WTC11 (cell line): ENCODE measurements around the gene STYXL2. TPM values are rescaled to one million over a fixed set of nuclear protein-coding genes. Genes with fewer than 3 reads are reported as not detected.

Experiments used
- ATAC-seq: fragments of 200-7000 bp; cut with Tn5 transposase; 2 replicates; pipeline ENCODE4 v1.10.0; 2021; ENCODE audit warnings: mild to moderate bottlenecking, moderate library complexity
- CTCF ChIA-PET: fragments of 300-600 bp; sonication (Branson Sonifier 250); formaldehyde crosslinking; loops from one replicate; lab custom pipeline; 2021; ENCODE audit warnings: antibody characterized with exemption; lab: Charles Lee
- POLR2A ChIA-PET: fragments of 350-600 bp; sonication (Branson Sonifier 250); formaldehyde crosslinking; loops from one replicate; lab custom pipeline; 2021; ENCODE audit warnings: antibody characterized with exemption; lab: Charles Lee
- DNase-seq: peaks from one replicate; pipeline ENCODE4 v3.0.0; 2021; ENCODE audit warnings: low spot score
- H3K27ac Mint-ChIP-seq: 2 replicates; pipeline ENCODE4 v1.8.0; 2021; ENCODE audit warnings: mixed read lengths
- H3K27me3 Mint-ChIP-seq: 2 replicates; pipeline ENCODE4 v1.8.0; 2021; ENCODE audit warnings: low read depth, mild to moderate bottlenecking, moderate library complexity, mixed read lengths
- H3K36me3 Mint-ChIP-seq: 2 replicates; pipeline ENCODE4 v1.8.0; 2021; ENCODE audit warnings: mixed read lengths
- H3K4me1 Mint-ChIP-seq: 2 replicates; pipeline ENCODE4 v1.8.0; 2022; ENCODE audit warnings: mixed read lengths
- H3K4me3 Mint-ChIP-seq: 2 replicates; pipeline ENCODE4 v1.8.0; 2021; ENCODE audit warnings: mild to moderate bottlenecking, moderate library complexity, mixed read lengths
- H3K9me3 Mint-ChIP-seq: 2 replicates; pipeline ENCODE4 v1.8.0; 2021; ENCODE audit warnings: mixed read lengths
- FOXP1 ChIP-seq: sonication (generic); formaldehyde crosslinking; IDR thresholded peaks from 2 replicates; pipeline ENCODE4 v1.8.0; 2022; ENCODE audit warnings: missing genetic modification reagents, mild to moderate bottlenecking, moderate library complexity, borderline replicate concordance
- HMGA2 ChIP-seq: fragments of 250-450 bp; sonication (Bioruptor Pico); IDR thresholded peaks from 2 replicates; pipeline ENCODE4 v1.4.0; 2021; ENCODE audit warnings: mild to moderate bottlenecking, moderate library complexity
- NFATC4 ChIP-seq: fragments of 250-450 bp; sonication (Bioruptor Pico); IDR thresholded peaks from 2 replicates; pipeline ENCODE4 v1.9.0; 2021; ENCODE audit warnings: mild to moderate bottlenecking
- SMAD3 ChIP-seq: sonication (generic); formaldehyde crosslinking; IDR thresholded peaks from 2 replicates; pipeline ENCODE4 v1.8.0; 2022; ENCODE audit warnings: missing genetic modification reagents, mild to moderate bottlenecking, borderline replicate concordance
- SMAD4 ChIP-seq: sonication (generic); formaldehyde crosslinking; IDR thresholded peaks from 2 replicates; pipeline ENCODE4 v1.8.0; 2022; ENCODE audit warnings: mild to moderate bottlenecking, missing genetic modification reagents
- TCF7 ChIP-seq: sonication (generic); formaldehyde crosslinking; IDR thresholded peaks from 2 replicates; pipeline ENCODE4 v1.8.0; 2022; ENCODE audit warnings: mild to moderate bottlenecking, low read depth, missing genetic modification reagents, moderate library complexity
- TEAD1 ChIP-seq: sonication (generic); formaldehyde crosslinking; IDR thresholded peaks from 2 replicates; pipeline ENCODE4 v1.8.0; 2022; ENCODE audit warnings: mild to moderate bottlenecking, missing genetic modification reagents
- ZNF232 ChIP-seq: sonication (generic); formaldehyde crosslinking; IDR thresholded peaks from 2 replicates; pipeline ENCODE4 v1.8.0; 2022; ENCODE audit warnings: mild to moderate bottlenecking, missing genetic modification reagents
- ZNF317 ChIP-seq: sonication (generic); formaldehyde crosslinking; IDR thresholded peaks from 2 replicates; pipeline ENCODE4 v1.8.1; 2023; ENCODE audit warnings: low read depth, mild to moderate bottlenecking, moderate library complexity, missing genetic modification reagents, borderline replicate concordance
- ZNF396 ChIP-seq: fragments of 250-450 bp; sonication (Bioruptor Pico); IDR thresholded peaks from 2 replicates; pipeline ENCODE4 v1.8.0; 2021; ENCODE audit warnings: mild to moderate bottlenecking, moderate library complexity, borderline replicate concordance
- total RNA-seq: library from RNA; stranded (reverse); gene quantifications from 3 replicates; pipeline ENCODE4 v1.2.3, GENCODE V29; 2021
- TF ChIP-seq, protein P1 (sequence below): fragments of 250-450 bp; sonication (Bioruptor Pico); IDR thresholded peaks from 2 replicates; pipeline ENCODE4 v1.9.0; 2021; ENCODE audit warnings: mild to moderate bottlenecking, borderline replicate concordance
- TF ChIP-seq, protein P2 (sequence below): sonication (generic); formaldehyde crosslinking; IDR thresholded peaks from 2 replicates; pipeline ENCODE4 v1.8.0; 2022; ENCODE audit warnings: mild to moderate bottlenecking, missing genetic modification reagents
- TF ChIP-seq, protein P3 (sequence below): sonication (generic); formaldehyde crosslinking; IDR thresholded peaks from 2 replicates; pipeline ENCODE4 v1.8.1; 2022; ENCODE audit warnings: low read depth, mild to moderate bottlenecking, moderate library complexity, missing genetic modification reagents, borderline replicate concordance
- TF ChIP-seq, protein P4 (sequence below): sonication (generic); formaldehyde crosslinking; IDR thresholded peaks from 2 replicates; pipeline ENCODE4 v1.8.0; 2022; ENCODE audit warnings: missing genetic modification reagents
- TF ChIP-seq, protein P5 (sequence below): sonication (generic); formaldehyde crosslinking; IDR thresholded peaks from 2 replicates; pipeline ENCODE4 v1.8.1; 2023; ENCODE audit warnings: mild to moderate bottlenecking, missing genetic modification reagents
- TF ChIP-seq, protein P6 (sequence below): fragments of 250-450 bp; sonication (Bioruptor Pico); IDR thresholded peaks from 2 replicates; pipeline ENCODE4 v1.8.0; 2021; ENCODE audit warnings: mild to moderate bottlenecking
- TF ChIP-seq, protein P7 (sequence below): sonication (generic); formaldehyde crosslinking; IDR thresholded peaks from 2 replicates; pipeline ENCODE4 v1.8.0; 2022; ENCODE audit warnings: mild to moderate bottlenecking, missing genetic modification reagents

Gene STYXL2
- total RNA-seq, 1 experiment from 2014 or later: 0.59 TPM

DNA sequence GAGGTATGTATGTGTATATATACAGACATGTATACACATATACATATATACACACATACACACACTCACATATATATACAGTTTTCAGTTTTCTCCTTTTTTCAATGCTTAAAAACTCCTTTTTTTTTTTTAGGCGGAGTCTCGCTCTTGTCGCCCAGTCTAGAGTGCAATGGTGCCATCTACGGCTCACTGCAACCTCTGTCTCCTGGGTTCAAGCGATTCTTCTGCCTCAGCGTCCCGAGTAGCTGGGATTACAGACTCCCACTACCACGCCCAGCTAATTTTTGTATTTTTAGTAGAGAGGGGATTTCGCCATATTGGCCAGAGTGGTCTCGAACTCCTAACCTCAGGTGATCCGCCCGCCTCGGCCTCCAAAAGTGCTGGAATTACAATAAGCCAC is 27.0 kb downstream of the STYXL2 start:
- DNase-seq: no peak
- no peak for ATAC-seq
- H3K27me3 Mint-ChIP-seq: peaks cover 12% of the 10 kb centered on the region
- no peak overlapping the region for H3K27ac Mint-ChIP-seq
- H3K4me3 Mint-ChIP-seq: peak overlapping the region; percentile 83
- TF ChIP-seq TCF7 (CRISPR knock-in tag): no peak
- TF ChIP-seq, protein P1, sequence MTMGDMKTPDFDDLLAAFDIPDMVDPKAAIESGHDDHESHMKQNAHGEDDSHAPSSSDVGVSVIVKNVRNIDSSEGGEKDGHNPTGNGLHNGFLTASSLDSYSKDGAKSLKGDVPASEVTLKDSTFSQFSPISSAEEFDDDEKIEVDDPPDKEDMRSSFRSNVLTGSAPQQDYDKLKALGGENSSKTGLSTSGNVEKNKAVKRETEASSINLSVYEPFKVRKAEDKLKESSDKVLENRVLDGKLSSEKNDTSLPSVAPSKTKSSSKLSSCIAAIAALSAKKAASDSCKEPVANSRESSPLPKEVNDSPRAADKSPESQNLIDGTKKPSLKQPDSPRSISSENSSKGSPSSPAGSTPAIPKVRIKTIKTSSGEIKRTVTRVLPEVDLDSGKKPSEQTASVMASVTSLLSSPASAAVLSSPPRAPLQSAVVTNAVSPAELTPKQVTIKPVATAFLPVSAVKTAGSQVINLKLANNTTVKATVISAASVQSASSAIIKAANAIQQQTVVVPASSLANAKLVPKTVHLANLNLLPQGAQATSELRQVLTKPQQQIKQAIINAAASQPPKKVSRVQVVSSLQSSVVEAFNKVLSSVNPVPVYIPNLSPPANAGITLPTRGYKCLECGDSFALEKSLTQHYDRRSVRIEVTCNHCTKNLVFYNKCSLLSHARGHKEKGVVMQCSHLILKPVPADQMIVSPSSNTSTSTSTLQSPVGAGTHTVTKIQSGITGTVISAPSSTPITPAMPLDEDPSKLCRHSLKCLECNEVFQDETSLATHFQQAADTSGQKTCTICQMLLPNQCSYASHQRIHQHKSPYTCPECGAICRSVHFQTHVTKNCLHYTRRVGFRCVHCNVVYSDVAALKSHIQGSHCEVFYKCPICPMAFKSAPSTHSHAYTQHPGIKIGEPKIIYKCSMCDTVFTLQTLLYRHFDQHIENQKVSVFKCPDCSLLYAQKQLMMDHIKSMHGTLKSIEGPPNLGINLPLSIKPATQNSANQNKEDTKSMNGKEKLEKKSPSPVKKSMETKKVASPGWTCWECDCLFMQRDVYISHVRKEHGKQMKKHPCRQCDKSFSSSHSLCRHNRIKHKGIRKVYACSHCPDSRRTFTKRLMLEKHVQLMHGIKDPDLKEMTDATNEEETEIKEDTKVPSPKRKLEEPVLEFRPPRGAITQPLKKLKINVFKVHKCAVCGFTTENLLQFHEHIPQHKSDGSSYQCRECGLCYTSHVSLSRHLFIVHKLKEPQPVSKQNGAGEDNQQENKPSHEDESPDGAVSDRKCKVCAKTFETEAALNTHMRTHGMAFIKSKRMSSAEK (CRISPR knock-in tag): no peak
- no peak for TF ChIP-seq SMAD3
- TF ChIP-seq, protein P2, sequence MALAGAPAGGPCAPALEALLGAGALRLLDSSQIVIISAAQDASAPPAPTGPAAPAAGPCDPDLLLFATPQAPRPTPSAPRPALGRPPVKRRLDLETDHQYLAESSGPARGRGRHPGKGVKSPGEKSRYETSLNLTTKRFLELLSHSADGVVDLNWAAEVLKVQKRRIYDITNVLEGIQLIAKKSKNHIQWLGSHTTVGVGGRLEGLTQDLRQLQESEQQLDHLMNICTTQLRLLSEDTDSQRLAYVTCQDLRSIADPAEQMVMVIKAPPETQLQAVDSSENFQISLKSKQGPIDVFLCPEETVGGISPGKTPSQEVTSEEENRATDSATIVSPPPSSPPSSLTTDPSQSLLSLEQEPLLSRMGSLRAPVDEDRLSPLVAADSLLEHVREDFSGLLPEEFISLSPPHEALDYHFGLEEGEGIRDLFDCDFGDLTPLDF (CRISPR knock-in tag): no peak
- TF ChIP-seq, protein P3, sequence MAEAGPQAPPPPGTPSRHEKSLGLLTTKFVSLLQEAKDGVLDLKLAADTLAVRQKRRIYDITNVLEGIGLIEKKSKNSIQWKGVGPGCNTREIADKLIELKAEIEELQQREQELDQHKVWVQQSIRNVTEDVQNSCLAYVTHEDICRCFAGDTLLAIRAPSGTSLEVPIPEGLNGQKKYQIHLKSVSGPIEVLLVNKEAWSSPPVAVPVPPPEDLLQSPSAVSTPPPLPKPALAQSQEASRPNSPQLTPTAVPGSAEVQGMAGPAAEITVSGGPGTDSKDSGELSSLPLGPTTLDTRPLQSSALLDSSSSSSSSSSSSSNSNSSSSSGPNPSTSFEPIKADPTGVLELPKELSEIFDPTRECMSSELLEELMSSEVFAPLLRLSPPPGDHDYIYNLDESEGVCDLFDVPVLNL (CRISPR knock-in tag): no peak
- no peak for TF ChIP-seq HMGA2 (CRISPR knock-in tag)
- TF ChIP-seq, protein P4, sequence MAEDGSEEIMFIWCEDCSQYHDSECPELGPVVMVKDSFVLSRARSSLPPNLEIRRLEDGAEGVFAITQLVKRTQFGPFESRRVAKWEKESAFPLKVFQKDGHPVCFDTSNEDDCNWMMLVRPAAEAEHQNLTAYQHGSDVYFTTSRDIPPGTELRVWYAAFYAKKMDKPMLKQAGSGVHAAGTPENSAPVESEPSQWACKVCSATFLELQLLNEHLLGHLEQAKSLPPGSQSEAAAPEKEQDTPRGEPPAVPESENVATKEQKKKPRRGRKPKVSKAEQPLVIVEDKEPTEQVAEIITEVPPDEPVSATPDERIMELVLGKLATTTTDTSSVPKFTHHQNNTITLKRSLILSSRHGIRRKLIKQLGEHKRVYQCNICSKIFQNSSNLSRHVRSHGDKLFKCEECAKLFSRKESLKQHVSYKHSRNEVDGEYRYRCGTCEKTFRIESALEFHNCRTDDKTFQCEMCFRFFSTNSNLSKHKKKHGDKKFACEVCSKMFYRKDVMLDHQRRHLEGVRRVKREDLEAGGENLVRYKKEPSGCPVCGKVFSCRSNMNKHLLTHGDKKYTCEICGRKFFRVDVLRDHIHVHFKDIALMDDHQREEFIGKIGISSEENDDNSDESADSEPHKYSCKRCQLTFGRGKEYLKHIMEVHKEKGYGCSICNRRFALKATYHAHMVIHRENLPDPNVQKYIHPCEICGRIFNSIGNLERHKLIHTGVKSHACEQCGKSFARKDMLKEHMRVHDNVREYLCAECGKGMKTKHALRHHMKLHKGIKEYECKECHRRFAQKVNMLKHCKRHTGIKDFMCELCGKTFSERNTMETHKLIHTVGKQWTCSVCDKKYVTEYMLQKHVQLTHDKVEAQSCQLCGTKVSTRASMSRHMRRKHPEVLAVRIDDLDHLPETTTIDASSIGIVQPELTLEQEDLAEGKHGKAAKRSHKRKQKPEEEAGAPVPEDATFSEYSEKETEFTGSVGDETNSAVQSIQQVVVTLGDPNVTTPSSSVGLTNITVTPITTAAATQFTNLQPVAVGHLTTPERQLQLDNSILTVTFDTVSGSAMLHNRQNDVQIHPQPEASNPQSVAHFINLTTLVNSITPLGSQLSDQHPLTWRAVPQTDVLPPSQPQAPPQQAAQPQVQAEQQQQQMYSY (CRISPR knock-in tag): no peak
- no peak for TF ChIP-seq ZNF232 (CRISPR knock-in tag)
- TF ChIP-seq, protein P5, sequence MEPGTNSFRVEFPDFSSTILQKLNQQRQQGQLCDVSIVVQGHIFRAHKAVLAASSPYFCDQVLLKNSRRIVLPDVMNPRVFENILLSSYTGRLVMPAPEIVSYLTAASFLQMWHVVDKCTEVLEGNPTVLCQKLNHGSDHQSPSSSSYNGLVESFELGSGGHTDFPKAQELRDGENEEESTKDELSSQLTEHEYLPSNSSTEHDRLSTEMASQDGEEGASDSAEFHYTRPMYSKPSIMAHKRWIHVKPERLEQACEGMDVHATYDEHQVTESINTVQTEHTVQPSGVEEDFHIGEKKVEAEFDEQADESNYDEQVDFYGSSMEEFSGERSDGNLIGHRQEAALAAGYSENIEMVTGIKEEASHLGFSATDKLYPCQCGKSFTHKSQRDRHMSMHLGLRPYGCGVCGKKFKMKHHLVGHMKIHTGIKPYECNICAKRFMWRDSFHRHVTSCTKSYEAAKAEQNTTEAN (CRISPR knock-in tag): no peak
- TF ChIP-seq ZNF396 (CRISPR knock-in tag): no peak
- TF ChIP-seq NFATC4 (CRISPR knock-in tag): no peak
- TF ChIP-seq TEAD1: no peak
- no peak for TF ChIP-seq FOXP1
- no peak for TF ChIP-seq SMAD4 (CRISPR knock-in tag)
- TF ChIP-seq, protein P6, sequence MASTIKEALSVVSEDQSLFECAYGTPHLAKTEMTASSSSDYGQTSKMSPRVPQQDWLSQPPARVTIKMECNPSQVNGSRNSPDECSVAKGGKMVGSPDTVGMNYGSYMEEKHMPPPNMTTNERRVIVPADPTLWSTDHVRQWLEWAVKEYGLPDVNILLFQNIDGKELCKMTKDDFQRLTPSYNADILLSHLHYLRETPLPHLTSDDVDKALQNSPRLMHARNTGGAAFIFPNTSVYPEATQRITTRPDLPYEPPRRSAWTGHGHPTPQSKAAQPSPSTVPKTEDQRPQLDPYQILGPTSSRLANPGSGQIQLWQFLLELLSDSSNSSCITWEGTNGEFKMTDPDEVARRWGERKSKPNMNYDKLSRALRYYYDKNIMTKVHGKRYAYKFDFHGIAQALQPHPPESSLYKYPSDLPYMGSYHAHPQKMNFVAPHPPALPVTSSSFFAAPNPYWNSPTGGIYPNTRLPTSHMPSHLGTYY (CRISPR knock-in tag): no peak
- TF ChIP-seq, protein P7, sequence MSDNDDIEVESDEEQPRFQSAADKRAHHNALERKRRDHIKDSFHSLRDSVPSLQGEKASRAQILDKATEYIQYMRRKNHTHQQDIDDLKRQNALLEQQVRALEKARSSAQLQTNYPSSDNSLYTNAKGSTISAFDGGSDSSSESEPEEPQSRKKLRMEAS: no peak
- no peak for TF ChIP-seq ZNF317 (CRISPR knock-in tag)
- ChIA-PET POLR2A (interaction anchor here (0.8 kb wide), 1 partner anchor 100 kb away, joined by 4 read pairs; the partner anchor contains the start of gene POU2F1), CTCF (interaction anchor here (0.6 to 2.2 kb wide), 4 partner anchors 54 to 1528 kb away, joined by 3 to 15 read pairs (median 4); partner anchors contain the start of gene POU2F1)
- no peaks in the 10 kb centered on the region for H3K36me3 Mint-ChIP-seq
- no peaks in the 10 kb centered on the region for H3K9me3 Mint-ChIP-seq
- H3K4me1 Mint-ChIP-seq: peaks cover 52% of the 10 kb centered on the region
